ENCODE results near the gene VWA5B1.

DNA sequence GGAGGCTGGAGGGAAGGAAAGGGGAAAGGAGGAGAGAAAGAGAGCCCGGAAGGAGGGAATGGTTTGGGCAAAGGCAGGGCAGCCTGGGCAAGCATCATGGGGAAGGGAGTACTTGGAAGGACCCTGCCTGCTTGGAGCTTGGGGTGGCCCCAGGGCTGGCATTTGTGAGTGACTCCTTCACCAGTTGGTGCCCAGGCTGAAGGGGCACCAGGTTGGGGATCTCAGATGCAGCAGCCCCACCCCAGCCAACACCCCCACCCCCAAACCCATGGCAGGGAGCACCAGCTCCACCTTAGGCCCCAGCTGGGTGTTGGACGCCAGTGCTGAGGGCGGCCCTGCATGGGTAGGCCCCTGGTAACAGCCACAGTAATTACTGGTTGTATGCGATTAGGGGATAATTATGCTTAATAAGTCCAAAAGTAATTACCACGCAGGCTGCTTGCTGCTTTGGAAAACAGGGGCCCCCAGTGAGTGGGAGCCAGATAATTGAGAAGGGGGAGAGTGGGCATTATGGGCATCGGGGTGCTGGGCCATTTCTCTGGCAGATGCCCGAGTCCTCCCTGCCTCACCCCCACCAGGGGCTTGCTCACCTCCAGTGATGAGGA, 78.3 kb downstream of the VWA5B1 start:
- TF ChIP-seq, protein P1, sequence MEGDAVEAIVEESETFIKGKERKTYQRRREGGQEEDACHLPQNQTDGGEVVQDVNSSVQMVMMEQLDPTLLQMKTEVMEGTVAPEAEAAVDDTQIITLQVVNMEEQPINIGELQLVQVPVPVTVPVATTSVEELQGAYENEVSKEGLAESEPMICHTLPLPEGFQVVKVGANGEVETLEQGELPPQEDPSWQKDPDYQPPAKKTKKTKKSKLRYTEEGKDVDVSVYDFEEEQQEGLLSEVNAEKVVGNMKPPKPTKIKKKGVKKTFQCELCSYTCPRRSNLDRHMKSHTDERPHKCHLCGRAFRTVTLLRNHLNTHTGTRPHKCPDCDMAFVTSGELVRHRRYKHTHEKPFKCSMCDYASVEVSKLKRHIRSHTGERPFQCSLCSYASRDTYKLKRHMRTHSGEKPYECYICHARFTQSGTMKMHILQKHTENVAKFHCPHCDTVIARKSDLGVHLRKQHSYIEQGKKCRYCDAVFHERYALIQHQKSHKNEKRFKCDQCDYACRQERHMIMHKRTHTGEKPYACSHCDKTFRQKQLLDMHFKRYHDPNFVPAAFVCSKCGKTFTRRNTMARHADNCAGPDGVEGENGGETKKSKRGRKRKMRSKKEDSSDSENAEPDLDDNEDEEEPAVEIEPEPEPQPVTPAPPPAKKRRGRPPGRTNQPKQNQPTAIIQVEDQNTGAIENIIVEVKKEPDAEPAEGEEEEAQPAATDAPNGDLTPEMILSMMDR (IDR thresholded peaks at IDR 0.05) = no peak
- TF ChIP-seq POLR2A (IDR thresholded peaks at IDR 0.05) = no peak

All from uterus (tissue), 2 donors.